Measurements from ENCODE around the gene STK10. TPM values are rescaled to one million over a fixed set of nuclear protein-coding genes. Genes with fewer than 3 reads are reported as not detected.

STK10 gene
- polyA plus RNA-seq, 4 donors = 13.6 to 18.5 (median 16.3) TPM

DNA sequence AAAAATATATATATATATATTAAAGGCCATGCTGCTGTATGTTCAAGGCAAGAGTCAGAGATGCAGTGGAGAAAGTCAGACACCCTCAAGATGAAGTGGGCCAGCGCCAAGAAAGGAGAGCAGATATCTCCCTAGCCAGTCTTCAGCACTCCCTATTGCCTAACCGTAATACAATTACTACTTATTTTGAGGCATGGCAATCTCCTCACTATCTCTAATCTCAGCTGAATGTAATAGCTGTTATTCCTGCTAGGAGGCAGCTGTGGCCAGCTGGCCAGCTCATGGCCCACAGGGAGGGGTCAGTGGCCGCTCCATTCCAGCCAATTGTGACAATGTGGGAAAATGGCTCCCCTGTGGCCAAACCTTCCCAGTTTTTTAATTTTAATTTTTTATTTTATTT is 94.1 kb downstream of the STK10 start:
- DNase-seq (ENCODE audit: low read depth in 4 of 4, low spot score in 3 of 4) = no peak

- DNase-seq (ENCODE audit: low read depth in 4 of 4, low spot score in 3 of 4) = no peak
Observed at GRCh38 chr5:172093559-172093958, 94.5 kb downstream of the STK10 start.

- no peak for DNase-seq (ENCODE audit: low read depth in 4 of 4, low spot score in 3 of 4)
Observed at GRCh38 chr5:172091956-172092732, 95.9 kb downstream of the STK10 start.

DNA sequence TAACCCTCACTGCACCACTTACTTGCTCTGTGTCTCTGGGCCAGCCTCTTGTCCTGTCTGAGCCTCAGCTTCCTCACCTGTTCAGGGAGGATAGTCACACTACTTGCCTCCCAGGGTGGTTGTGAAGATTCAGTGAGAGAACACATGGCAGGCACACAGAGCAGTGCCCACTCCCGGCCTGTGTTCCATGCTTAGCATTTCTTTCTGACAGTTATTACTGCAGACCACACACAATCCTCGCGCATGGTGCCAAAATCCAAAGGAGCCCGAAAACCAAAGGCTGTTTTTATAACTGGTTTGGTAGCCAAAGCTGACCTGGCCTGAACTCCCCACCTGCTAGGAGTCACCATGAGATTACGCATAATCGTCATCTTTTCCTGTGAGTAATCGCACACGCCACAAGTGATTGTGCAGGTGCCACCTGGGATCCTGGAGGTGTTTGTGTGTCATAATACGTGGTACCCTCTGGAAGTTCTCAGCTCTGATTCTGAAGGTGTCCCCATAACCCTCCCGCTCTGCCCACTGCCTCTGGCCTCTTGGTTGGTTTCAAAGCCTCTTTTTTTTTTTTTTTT is 97.0 kb downstream of the STK10 start:
- DNase-seq (ENCODE audit: low read depth in 4 of 4, low spot score in 3 of 4) = no peak

- DNase-seq (ENCODE audit: low read depth in 4 of 4, low spot score in 3 of 4) = no peak
Observed at GRCh38 chr5:172089298-172090117, 98.5 kb downstream of the STK10 start.

- DNase-seq (ENCODE audit: low read depth in 4 of 4, low spot score in 3 of 4) = no peak
Observed at GRCh38 chr5:172088801-172089200, 99.2 kb downstream of the STK10 start.

DNA sequence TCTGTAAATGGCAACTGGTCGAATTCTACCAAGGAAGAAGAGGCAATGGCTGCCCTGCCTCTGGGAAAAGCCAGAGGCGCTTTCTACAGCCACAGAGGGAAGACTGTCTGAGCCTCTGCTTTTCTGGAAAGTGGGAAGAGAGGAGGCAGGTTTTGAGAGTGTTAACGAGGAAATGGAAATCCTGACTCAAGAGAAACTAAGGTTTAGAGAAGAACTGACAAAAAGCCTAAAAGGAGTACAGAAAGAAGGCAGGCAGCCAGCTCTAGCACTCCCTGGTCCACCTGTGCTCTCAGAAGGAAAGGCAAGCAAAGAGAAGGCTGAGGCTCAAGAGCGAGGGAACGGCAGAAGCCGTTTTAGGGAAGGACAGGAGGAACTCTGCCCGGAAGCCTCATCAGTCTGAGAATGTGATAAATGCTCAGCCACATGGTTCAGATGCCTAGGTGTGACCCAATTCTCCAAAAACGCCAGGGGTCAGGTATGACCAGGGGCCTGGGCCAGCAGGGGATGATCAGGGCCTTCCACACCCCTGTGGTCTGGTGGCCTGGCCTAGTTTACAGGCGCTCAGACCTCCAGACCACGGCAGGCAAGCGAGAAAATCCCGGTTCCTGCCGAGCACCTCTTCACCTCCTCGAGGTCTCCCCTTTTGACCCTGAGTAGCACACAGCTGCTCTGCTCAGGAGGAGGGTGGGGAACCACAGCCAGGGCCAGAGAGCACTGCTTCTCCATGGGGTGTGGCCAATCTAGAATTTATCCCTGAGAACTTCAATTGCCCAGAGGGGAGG is 101.6 kb downstream of the STK10 start:
- DNase-seq (ENCODE audit: low read depth in 4 of 4, low spot score in 3 of 4) = no peak

DNA sequence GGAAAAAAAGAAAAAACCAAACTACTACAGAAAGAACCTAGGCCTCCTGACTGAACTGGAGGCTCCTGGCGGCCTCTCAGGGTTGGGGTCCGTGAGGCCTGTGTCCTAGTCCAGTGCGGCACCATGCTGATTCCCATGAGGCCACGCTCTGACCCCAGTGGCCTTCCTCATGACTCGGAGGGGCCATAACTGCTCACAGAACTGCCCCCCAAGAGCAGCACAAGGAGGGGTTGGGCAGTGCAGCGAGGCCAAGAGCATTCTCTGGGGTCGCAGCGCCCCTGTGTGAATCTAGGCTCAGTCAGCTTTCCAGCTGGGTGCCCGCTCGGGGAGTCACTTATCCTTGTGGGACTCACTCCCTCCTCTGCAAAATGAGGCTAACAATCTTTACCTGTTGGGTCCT is 102.3 kb downstream of the STK10 start:
- DNase-seq (ENCODE audit: low read depth in 4 of 4, low spot score in 3 of 4) = no peak

DNA sequence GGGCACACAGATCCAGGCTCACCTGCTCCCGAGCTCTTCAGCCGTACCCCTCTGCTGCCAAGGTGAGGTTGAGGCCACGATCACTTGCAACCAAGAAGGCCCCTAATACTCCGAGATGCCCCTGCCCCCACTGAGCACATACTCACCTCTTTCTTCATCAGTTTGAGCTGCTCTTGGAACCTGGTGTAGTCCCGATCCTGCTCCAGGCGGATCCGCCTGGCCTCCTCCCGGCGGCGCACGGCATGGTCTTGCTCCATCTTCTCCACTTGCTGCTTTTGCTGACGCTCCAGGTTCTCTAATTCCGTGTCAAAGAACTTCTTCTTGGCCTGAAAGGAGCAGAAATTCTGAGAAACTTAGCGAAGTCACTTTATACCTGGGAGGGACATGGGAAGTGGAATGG is 105.8 kb downstream of the STK10 start:
- DNase-seq (ENCODE audit: low read depth in 4 of 4, low spot score in 3 of 4) = no peak

GRCh38 chr5:172079876-172080275 is 108.1 kb downstream of the STK10 start:
- DNase-seq (ENCODE audit: low read depth in 4 of 4, low spot score in 3 of 4) = no peak

GRCh38 chr5:172078726-172079345 is 109.2 kb downstream of the STK10 start:
- no peak for DNase-seq (ENCODE audit: low read depth in 4 of 4, low spot score in 3 of 4)

DNA sequence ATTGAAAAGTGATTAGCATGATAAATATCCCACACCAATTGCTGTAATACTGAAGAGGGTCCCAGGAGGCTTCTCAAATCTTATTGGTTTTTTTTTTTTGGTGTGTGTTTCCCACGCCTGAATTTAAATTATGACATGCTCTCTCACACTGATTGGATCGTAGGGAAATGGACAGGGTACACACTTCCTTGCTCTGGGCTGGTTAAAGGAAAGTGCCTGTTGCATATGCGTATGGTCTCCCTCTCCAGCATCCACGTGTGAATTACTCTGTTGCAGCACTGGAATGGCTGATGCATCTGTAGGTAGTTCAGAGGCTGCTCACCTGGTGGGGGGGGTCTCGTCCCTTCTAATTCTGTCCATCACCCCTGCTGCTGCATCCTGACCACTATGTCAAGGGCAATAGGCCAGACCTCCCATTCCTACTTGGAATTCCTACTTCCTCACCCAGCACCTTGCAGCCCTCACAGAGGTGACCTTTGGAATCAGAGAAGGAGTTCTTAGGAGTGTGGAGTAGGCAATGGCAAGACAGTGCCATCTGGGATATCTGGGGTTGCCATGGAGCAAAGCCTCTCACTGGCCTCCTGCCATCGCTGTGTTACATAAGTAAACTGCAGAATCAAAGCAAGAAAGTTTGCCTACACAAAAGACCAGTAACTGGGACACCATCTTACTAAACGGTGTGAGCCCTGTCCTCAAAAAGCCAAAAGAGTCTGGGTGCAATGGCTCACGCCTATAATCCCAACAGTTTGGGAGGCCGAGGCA is 110.2 kb downstream of the STK10 start:
- no peak for DNase-seq (ENCODE audit: low read depth in 4 of 4, low spot score in 3 of 4)

DNA sequence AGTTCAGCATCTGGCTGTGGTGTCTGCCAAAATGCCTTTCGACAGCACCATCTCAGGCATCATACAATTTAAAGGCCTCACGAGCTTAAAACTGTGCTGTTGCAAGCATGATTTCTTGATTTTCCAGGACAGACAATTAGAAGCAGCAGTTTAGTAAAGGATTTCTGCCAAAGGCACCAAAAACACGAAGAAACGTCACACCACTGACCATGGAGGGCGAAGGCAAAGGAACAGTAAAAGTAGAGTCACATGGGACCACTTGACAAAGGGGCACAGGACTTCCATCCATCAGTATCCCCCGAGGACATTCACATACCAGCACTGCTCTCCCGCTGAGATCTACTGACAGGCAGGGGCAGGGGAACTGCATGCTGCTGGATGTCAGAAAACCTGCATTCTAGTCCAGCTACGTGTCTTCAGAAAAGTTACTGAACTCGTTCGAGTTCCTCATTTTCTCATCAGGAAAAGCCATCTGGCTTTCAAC is 111.2 kb downstream of the STK10 start:
- DNase-seq (ENCODE audit: low read depth in 4 of 4, low spot score in 3 of 4) = no peak

GRCh38 chr5:172075656-172076055 is 112.4 kb downstream of the STK10 start:
- DNase-seq (ENCODE audit: low read depth in 4 of 4, low spot score in 3 of 4) = no peak

DNA sequence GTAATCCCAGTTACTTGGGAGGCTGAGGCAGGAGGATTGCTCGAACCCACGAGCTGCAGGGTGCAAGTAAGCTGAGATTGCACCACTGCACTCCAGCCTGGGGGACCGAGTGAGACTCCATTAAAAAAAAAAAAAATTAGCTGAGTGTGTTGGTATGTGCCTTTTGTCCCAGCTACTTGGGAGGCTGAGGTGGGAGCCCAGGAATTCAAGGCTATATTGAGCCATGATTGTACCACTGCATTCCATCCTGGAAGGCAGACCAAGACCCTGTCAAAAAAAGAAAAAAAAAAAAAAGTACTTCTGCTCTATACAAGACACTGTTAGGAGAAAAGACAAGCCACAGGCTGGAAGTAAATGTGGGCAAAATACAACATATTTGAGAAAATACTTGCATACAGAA is 113.1 kb downstream of the STK10 start:
- no peak for DNase-seq (ENCODE audit: low read depth in 4 of 4, low spot score in 3 of 4)

GRCh38 chr5:172071309-172071875 is 116.6 kb downstream of the STK10 start:
- DNase-seq (ENCODE audit: low read depth in 4 of 4, low spot score in 3 of 4) = no peak

GRCh38 chr5:172065431-172066065 is 122.5 kb downstream of the STK10 start:
- DNase-seq (ENCODE audit: low read depth in 4 of 4, low spot score in 3 of 4) = no peak

DNA sequence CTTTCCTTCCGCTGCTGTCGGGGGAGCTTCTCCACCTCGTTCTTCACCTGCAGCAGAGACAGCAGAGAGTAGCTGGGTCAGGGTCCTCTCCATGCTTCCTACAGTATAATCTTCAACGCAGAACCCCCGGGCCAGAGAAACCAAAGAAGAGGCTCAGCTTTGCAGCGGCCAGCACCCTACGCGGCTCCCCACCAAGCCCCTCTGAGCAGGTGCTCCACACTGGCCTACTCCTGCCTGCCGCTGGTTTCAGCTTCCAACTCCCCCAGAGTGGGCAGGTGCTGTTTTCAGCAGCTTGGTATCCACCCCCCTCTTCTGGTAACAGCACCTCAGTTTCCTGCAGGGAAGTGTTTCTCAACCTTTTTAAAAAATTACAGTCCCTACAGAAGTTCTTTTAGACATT is 123.3 kb downstream of the STK10 start:
- no peak for DNase-seq (ENCODE audit: low read depth in 4 of 4, low spot score in 3 of 4)

DNA sequence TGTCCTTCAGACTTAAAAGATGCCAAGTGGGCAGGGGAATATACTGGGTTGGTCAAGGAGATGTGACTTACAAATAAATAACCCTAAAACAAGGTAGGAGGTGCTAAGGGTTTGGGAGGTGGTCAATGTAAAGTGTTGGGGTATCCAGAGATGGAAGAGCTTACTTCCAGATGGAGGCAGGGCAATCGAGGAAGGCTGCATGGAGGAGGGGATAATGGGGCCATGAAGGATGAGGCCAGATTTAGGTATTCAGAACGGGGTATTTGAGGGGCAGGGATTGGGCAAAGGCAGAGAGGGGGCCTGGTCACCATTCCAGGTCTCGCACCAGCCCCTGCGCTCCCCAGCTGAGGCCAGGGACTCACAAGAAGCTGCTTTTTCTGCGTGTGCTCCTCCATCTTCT is 123.7 kb downstream of the STK10 start:
- DNase-seq (ENCODE audit: low read depth in 4 of 4, low spot score in 3 of 4) = no peak

All from left renal pelvis (tissue), 4 donors.